Stimulated activated CD4-positive, alpha-beta T cell treated with anti-CD3 and anti-CD28 coated beads, Interleukin-12 subunit alpha, Interleukin-12 subunit beta, amount 100 ng/mL, for 4 hours (primary cell): ENCODE results near the gene MIP.
"Not testable (repeated sequence)": the region's sequence is repeated elsewhere in the genome, so short reads cannot be mapped to it uniquely, and the experiment has no call there.

Experiments
- DNase-seq: peaks from one replicate; pipeline ENCODE4 v3.0.0-alpha.2; 2020

MIP gene

DNA sequence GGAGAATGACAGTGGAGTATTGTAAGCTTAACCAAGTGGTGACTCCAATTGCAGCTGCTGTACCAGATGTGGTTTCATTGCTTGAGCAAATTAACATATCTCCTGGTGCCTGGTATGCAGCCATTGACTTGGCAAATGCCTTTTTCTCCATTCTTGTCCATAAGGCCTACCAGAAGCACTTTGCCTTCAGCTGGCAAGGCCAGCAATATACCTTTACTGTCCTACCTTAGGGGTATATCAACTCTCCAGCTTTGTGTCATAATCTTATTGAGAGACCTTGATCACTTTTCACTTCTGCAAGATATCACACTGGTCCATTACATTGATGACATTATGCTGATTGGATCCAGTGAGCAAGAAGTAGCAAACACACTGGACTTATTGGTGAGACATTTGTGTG, 52.8 kb downstream of the MIP start:
- not testable (repeated sequence) for DNase-seq

DNA sequence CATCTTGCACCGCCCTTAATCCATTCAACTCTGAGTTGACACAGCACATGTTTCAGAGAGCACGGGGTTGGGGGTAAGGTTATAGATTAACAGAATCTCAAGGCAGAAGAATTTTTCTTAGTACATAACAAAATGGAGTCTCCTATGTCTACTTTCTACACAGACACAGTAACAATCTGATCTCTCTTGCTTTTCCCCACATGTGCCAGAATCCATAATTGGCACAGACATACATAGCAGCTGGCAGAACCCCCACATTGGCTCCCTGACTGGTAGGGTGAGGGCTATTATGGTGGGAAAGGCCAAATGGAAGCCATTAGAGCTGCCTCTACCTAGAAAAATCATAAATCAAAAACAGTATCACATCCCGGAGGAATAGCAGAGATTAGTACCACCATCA, 53.3 kb downstream of the MIP start:
- DNase-seq = not testable (repeated sequence)
